ENCODE measurements around the gene SHISAL2A. TPM values are rescaled to one million over a fixed set of nuclear protein-coding genes. Genes with fewer than 3 reads are reported as not detected.

Gene SHISAL2A
- total and polyA plus RNA-seq, 2 of the 4 experiments (the other 2 are of a cell fraction) = not detected

DNA sequence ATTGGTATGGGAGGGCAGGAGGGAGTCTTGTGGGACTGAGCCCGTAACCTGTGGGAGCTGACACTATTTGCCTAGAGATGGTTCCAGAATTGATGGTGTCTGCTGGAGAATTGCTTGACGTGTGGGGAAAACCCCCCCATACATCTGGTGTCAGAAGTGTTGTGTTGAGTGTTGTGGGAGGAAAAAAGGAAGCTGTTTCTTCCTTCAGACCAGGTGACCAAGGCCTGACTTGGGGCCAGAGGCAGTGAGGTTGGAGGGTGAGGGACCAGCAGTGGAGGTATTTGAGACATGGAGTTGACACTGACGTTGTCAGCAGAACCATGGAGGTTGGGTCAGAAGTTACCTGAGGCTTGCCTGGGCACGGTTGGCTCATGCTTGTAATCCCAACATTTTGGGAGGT, 8.3 kb downstream of the SHISAL2A start:
- Histone ChIP-seq H3K4me2 (ENCODE audit: low read depth, low read length) (no peak overlapping the region), H4K91ac (ENCODE audit: insufficient read depth, low read depth, low read length) (no peak overlapping the region), H3K27ac (ENCODE audit: insufficient read depth, low read length) (no peak overlapping the region), H4K20me1 (ENCODE audit: insufficient read depth, low read length) (no peaks in the 10 kb centered on the region), H3K14ac (replicated peaks; ENCODE audit: low read depth, low read length) (no peak overlapping the region), H4K8ac (ENCODE audit: low read depth in 2 of 2, low read length in 2 of 2) (no peak overlapping the region), H3K27me3 (ENCODE audit: control insufficient read depth, insufficient read depth, low read length) (peaks cover 16% of the 10 kb centered on the region), H3K4ac (ENCODE audit: low read depth, low read length) (no peak overlapping the region), H3K9ac (ENCODE audit: low read depth, low read length) (no peak overlapping the region), H3K79me1 (ENCODE audit: low read depth in 1 of 2, low read length in 2 of 2) (no peaks in the 10 kb centered on the region), H2BK15ac (ENCODE audit: low read depth, low read length) (no peak overlapping the region), H3K4me3 (ENCODE audit: insufficient read depth, low read depth, low read length) (no peak overlapping the region), H2BK5ac (ENCODE audit: low read depth, low read length, poor library complexity, severe bottlenecking) (no peak overlapping the region), H3K9me1 (ENCODE audit: insufficient read depth, low read length) (no peaks in the 10 kb centered on the region), H2AFZ (replicated peaks; ENCODE audit: low read length, poor library complexity) (no peak overlapping the region), H2BK20ac (ENCODE audit: low read depth, low read length) (no peak overlapping the region), H2AK9ac (replicated peaks; ENCODE audit: low read depth, low read length, poor library complexity) (no peak overlapping the region), H3K18ac (ENCODE audit: low read depth, low read length) (no peak overlapping the region), H3K36me3 (ENCODE audit: control insufficient read depth, insufficient read depth, low read length) (no peaks in the 10 kb centered on the region), H4K5ac (ENCODE audit: low read depth, low read length) (no peak overlapping the region), H3K23ac (ENCODE audit: low read depth, low read length) (no peak overlapping the region), H2AK5ac (ENCODE audit: low read depth, low read length) (no peak overlapping the region), H3K56ac (ENCODE audit: extremely low read depth, insufficient read depth, low read length) (no peak overlapping the region), H3K4me1 (ENCODE audit: control insufficient read depth, insufficient read depth, low read length) (no peaks in the 10 kb centered on the region), H3K9me3 (ENCODE audit: control insufficient read depth, insufficient read depth, low read length) (no peaks in the 10 kb centered on the region), H2BK120ac (ENCODE audit: low read depth, low read length) (no peak overlapping the region)
- dilution Hi-C loops (cut with HindIII; ENCODE audit: low sequenced_read_pairs, unreplicated experiment) = no loop called here
- CTCF ChIA-PET = no interaction called here
- WGBS, 2 experiments (ENCODE audit: extremely low coverage in 2 of 2, insufficient read length in 1 of 2) = no CpG with 5 or more reads among the region's 4 CpGs
- DNase-seq (no peak), ATAC-seq (ENCODE audit: low read depth) (no peak)
- no TSS peak for BruUV-seq (replicated peaks)
- no peak for TF ChIP-seq NFE2L2 (IDR thresholded peaks at IDR 0.05; ENCODE audit: low read depth, low read length)
- no peak for TF ChIP-seq RFX5 (IDR thresholded peaks at IDR 0.05; ENCODE audit: low read depth, low read length)
- TF ChIP-seq SMC3 (IDR thresholded peaks at IDR 0.05; ENCODE audit: low read depth, low read length) = no peak
- no peak for TF ChIP-seq POLR2A (IDR thresholded peaks at IDR 0.05; ENCODE audit: low read depth, low read length)
- no peak for TF ChIP-seq BHLHE40 (IDR thresholded peaks at IDR 0.05; ENCODE audit: low read depth, low read length)
- no peak for TF ChIP-seq MXI1 (IDR thresholded peaks at IDR 0.05; ENCODE audit: borderline replicate concordance, low read depth, low read length)
- TF ChIP-seq MAFK (IDR thresholded peaks at IDR 0.05; ENCODE audit: low read depth, low read length) = no peak
- no peak for TF ChIP-seq RAD21 (IDR thresholded peaks at IDR 0.05; ENCODE audit: low read length)
- no peak for TF ChIP-seq CTCF (conservative IDR thresholded peaks at IDR 0.05; ENCODE audit: low read depth, low read length)
- no peak for TF ChIP-seq CEBPB (IDR thresholded peaks at IDR 0.05; ENCODE audit: low read depth, low read length)
- POLR2A ChIA-PET (ENCODE audit: unreplicated experiment) = no interaction called here
- intact Hi-C loops (cut with micrococcal nuclease) = no loop called here
- in situ Hi-C loops (cut with MboI; ENCODE audit: low sequenced_read_pairs) = no loop called here
